GM23338 (cell line): ENCODE results near the gene PNRC2.

ENCODE experiments used
- EZH2 ChIP-seq: fragments of 200-600 bp; sonication (generic); IDR thresholded peaks from one replicate; pipeline ENCODE4 v1.8.0; 2017; ENCODE audit warnings: antibody characterized with exemption, mild to moderate bottlenecking, low read depth; ENCODE audit not compliant: unreplicated experiment
- EZH2phosphoT487 ChIP-seq: fragments of 200-600 bp; sonication (generic); IDR thresholded peaks from one replicate; pipeline ENCODE4 v1.8.1; 2018; ENCODE audit warnings: antibody characterized with exemption; ENCODE audit not compliant: unreplicated experiment
- POLR2AphosphoS5 ChIP-seq: IDR thresholded peaks from 2 replicates; pipeline ENCODE4 v1.6.1; 2016; ENCODE audit warnings: antibody characterized with exemption, low read depth
- TF ChIP-seq, protein P1 (sequence below), 2 experiments: fragments of 200-600 bp in 1 of 2; sonication (generic) in 1 of 2; conservative IDR thresholded peaks; 2 replicates each; pipeline versions ENCODE4 v1.5.1 to v1.6.1; 2016 to 2017; ENCODE audit warnings: antibody characterized with exemption in 2 of 2, low read depth in 2 of 2, mild to moderate bottlenecking in 2 of 2, moderate library complexity in 1 of 2
- TF ChIP-seq, protein P2 (sequence below): fragments of 250-450 bp; sonication (Bioruptor Pico); IDR thresholded peaks from 2 replicates; pipeline ENCODE4 v1.5.0; 2020; ENCODE audit warnings: mild to moderate bottlenecking, moderate library complexity

DNA sequence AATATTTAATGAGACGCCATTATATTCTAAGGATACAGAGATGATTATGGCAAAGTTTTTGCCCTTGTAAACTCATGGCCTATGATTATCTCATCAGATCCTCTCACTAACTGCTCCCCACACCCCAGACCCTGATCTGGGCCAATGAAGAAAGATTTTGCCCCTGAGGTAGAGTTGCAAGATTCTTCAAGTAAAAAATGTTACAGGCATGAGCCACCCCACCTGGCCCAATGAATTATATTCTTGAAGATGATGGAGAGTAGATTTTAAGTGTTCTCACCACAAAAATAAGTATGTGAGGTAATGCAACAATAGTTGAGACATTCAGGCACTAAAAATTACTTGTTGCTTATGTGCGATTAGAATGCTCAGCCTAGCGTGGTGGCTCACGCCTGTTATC lies 44.7 kb upstream of the PNRC2 start:
- TF ChIP-seq, protein P1, sequence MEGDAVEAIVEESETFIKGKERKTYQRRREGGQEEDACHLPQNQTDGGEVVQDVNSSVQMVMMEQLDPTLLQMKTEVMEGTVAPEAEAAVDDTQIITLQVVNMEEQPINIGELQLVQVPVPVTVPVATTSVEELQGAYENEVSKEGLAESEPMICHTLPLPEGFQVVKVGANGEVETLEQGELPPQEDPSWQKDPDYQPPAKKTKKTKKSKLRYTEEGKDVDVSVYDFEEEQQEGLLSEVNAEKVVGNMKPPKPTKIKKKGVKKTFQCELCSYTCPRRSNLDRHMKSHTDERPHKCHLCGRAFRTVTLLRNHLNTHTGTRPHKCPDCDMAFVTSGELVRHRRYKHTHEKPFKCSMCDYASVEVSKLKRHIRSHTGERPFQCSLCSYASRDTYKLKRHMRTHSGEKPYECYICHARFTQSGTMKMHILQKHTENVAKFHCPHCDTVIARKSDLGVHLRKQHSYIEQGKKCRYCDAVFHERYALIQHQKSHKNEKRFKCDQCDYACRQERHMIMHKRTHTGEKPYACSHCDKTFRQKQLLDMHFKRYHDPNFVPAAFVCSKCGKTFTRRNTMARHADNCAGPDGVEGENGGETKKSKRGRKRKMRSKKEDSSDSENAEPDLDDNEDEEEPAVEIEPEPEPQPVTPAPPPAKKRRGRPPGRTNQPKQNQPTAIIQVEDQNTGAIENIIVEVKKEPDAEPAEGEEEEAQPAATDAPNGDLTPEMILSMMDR (conservative IDR thresholded peaks at IDR 0.05; ENCODE audit: low read depth in 2 of 2): no peak
- TF ChIP-seq EZH2phosphoT487 (no peak), EZH2 (no peak), POLR2AphosphoS5 (no peak)
- TF ChIP-seq, protein P2, sequence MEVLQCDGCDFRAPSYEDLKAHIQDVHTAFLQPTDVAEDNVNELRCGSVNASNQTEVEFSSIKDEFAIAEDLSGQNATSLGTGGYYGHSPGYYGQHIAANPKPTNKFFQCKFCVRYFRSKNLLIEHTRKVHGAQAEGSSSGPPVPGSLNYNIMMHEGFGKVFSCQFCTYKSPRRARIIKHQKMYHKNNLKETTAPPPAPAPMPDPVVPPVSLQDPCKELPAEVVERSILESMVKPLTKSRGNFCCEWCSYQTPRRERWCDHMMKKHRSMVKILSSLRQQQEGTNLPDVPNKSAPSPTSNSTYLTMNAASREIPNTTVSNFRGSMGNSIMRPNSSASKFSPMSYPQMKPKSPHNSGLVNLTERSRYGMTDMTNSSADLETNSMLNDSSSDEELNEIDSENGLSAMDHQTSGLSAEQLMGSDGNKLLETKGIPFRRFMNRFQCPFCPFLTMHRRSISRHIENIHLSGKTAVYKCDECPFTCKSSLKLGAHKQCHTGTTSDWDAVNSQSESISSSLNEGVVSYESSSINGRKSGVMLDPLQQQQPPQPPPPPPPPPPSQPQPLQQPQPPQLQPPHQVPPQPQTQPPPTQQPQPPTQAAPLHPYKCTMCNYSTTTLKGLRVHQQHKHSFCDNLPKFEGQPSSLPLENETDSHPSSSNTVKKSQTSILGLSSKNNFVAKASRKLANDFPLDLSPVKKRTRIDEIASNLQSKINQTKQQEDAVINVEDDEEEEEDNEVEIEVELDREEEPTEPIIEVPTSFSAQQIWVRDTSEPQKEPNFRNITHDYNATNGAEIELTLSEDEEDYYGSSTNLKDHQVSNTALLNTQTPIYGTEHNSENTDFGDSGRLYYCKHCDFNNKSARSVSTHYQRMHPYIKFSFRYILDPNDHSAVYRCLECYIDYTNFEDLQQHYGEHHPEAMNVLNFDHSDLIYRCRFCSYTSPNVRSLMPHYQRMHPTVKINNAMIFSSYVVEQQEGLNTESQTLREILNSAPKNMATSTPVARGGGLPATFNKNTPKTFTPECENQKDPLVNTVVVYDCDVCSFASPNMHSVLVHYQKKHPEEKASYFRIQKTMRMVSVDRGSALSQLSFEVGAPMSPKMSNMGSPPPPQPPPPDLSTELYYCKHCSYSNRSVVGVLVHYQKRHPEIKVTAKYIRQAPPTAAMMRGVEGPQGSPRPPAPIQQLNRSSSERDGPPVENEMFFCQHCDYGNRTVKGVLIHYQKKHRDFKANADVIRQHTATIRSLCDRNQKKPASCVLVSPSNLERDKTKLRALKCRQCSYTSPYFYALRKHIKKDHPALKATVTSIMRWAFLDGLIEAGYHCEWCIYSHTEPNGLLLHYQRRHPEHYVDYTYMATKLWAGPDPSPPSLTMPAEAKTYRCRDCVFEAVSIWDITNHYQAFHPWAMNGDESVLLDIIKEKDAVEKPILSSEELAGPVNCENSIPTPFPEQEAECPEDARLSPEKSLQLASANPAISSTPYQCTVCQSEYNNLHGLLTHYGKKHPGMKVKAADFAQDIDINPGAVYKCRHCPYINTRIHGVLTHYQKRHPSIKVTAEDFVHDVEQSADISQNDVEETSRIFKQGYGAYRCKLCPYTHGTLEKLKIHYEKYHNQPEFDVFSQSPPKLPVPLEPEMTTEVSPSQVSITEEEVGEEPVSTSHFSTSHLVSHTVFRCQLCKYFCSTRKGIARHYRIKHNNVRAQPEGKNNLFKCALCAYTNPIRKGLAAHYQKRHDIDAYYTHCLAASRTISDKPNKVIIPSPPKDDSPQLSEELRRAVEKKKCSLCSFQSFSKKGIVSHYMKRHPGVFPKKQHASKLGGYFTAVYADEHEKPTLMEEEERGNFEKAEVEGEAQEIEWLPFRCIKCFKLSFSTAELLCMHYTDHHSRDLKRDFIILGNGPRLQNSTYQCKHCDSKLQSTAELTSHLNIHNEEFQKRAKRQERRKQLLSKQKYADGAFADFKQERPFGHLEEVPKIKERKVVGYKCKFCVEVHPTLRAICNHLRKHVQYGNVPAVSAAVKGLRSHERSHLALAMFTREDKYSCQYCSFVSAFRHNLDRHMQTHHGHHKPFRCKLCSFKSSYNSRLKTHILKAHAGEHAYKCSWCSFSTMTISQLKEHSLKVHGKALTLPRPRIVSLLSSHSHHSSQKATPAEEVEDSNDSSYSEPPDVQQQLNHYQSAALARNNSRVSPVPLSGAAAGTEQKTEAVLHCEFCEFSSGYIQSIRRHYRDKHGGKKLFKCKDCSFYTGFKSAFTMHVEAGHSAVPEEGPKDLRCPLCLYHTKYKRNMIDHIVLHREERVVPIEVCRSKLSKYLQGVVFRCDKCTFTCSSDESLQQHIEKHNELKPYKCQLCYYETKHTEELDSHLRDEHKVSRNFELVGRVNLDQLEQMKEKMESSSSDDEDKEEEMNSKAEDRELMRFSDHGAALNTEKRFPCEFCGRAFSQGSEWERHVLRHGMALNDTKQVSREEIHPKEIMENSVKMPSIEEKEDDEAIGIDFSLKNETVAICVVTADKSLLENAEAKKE: no peak
